GM19238 (cell line): ENCODE data around the gene PTPRO.

Experiments used
- DNase-seq: peaks from one replicate; pipeline ENCODE4 v3.0.0; 2011; ENCODE audit warnings: low spot score; ENCODE audit not compliant: insufficient read length

PTPRO gene

DNA sequence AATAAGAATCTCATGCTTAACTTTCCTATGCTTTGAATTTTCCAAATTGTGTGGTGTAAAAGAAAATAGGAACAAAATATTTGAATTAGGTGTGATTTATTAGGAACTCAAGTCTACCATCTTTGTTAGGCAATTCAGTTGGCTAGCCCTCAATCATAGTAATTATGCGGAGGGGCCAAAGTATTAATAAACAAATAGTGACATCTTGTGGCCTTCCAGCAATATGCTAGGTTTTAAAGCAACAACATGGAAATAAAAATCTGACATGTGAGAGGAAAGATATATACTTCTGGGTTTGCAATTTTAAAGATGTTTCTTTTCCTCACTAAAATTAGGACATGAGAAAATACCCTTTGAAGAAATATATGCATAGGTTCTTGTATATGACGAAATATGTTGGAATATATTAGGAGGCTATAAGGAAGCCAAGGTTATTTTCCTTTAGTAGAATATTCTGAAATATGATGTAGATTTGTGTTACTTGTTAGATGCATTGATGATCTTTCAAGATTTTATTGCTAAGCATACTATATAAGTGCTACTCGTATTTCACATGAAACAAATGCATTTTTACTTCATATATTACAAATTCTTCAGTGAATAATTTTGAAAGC is 200.4 kb downstream of the PTPRO start:
- DNase-seq = no peak

GRCh38 chr12:15525441-15525840 is 203.1 kb downstream of the PTPRO start:
- DNase-seq = no peak

DNA sequence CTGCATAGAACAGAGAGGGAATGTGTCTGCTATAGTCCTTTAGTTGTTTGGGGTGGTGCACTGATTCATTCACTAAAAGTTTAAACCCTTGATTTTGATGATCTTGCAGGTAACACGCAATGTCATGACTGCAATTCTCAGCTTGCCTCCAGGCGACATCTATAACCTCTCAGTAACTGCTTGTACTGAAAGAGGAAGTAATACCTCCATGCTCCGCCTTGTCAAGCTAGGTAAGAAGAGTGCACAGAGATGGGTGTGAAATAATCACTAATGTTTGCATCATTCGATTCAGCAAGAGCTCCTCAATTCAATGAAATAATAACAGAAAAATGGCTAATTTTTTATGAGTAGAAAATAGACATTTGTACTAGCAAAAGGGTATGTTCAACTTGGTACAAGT is 203.7 kb downstream of the PTPRO start:
- no peak for DNase-seq

GRCh38 chr12:15527201-15528080 is 205.1 kb downstream of the PTPRO start:
- DNase-seq = no peak

DNA sequence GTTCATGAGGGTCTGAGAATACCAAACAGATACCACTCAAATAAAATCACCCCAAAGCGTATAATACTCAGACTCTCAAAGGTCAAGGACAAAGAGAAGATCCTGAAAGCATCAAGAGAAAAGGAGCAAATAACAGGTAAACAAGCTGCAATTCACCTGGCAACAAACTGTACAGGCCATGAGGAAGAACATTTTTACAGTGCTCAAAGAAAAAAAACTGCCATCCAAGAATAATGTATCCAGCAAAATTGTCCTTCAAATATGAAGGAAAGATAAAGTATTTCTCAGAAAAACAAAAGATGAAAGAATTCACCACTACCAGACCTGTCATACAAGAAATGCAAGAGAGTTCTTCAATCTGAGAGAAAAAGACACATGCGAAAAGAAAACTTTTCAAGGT is 206.4 kb downstream of the PTPRO start:
- DNase-seq = no peak

GRCh38 chr12:15530361-15530760 is 208.1 kb downstream of the PTPRO start:
- DNase-seq = no peak

DNA sequence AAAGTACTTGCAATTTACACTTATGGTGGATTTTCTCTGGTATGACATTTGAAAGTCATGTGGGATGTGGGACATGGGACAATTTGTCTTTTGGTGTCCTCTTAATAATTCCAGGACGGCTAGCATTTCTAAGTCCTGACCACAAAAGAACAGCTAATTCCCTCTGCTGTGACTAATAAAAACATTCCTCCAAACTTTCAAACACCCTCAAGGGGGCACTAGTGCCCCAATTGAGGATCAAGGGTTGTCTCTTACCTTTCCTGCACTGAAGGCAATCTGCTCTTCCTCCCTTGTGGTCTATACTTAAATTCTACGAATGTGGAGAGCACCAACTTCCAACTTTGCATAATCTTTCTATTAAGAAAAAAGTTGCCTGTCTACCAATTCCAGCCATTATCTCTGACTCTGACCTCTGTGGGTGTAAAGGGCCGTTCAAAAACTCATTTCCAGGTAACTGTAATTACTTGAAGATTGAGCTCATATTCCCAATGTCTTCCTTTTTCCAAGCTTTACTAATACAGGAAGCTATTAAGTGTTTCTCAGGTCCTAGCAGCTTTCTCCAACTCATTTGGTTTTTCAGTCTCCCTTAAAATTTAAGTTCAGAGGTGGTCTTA is 210.2 kb downstream of the PTPRO start:
- no peak for DNase-seq

DNA sequence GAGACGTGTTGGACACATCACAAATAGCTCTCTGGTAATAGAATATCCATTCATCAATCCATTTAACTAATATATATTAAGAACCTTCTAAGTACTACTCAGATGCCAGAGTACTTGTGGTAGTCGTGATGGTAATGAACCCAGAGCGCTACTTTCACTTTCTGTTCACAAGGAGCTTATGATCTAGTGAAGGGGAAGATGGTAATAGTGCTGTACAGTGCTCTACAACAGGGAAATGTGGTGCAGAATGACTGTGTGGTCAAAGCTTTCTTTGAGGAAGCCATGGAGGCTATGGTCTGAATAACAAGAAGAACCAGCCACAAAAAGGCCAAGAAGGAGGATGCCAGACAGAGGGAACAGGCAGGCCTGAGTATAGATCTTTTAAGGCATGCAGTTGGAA is 212.0 kb downstream of the PTPRO start:
- no peak for DNase-seq

- no peak for DNase-seq
These were observed 212.6 kb downstream of the PTPRO start for GRCh38 chr12:15534874-15535273.

DNA sequence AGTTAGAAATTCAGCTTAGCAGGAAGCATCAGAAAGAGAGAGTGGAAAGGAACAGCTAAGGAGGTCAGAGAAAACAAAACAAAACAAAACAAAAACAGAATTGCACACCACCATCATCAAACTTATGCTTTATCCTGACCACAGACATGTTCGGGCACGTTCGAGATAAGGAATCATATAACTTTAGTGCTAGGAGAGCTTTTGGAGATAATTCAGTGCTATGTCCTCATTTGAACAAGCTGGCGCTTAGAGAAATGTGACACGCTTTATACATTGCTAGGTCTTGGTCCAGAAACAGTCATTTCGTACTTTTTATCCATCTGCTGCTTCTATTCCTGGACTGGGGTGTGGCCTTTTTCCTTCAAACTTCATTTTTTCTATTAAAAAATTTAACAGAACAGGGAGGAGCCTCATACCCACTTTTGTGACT is 213.1 kb downstream of the PTPRO start:
- DNase-seq = no peak

DNA sequence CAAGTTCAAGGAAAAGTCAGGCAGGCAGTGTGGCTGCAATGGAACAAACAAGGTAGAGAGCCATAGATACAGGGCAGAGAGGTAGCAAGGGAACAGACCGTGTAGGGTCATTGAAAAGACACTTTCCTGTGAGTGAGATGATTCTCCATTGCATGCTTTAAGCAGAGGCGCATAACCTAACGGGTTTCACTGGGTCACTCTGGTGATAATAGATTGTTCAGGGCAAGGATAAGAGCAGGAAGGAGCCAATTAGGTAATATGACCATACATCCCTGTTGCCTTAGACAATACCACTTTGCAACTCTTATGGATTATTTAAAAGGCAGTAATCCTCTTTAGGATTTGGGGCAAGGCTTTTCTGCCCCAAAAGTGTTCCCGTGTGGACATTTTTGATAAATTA is 214.1 kb downstream of the PTPRO start:
- DNase-seq = no peak

GRCh38 chr12:15538881-15539280 is 216.6 kb downstream of the PTPRO start:
- DNase-seq = no peak

GRCh38 chr12:15540005-15540404 is 217.7 kb downstream of the PTPRO start:
- no peak for DNase-seq

- no peak for DNase-seq
These were observed 218.2 kb downstream of the PTPRO start for GRCh38 chr12:15540469-15540872.

DNA sequence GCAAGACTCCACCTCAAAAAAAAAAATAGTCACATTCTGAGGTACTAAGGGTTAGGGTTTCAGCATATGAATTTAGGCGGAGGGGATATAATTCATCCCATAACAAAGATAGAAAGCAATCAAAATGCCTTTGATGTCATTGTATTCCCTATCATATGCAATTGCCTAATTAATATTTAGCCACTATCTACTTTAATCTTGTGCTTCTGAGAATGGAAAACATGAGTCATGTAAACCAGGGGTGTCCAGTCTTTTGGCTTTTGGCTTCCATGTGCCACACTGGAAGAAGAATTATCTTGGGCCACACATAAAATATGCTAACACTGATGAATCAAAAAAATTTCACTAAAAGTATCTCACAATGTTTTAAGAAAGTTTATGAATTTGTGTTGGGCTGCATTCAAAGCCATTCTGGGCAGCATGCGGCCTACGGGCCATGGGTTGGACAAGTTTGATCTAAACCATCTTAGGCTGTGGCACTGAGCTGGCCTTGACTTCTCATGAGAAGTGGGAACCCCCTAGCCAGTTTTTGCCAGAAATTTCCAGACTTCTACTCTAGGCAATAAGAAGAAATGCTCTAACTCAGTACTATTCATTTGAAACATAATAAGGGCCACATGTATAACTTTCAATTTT is 219.8 kb downstream of the PTPRO start:
- DNase-seq = no peak

DNA sequence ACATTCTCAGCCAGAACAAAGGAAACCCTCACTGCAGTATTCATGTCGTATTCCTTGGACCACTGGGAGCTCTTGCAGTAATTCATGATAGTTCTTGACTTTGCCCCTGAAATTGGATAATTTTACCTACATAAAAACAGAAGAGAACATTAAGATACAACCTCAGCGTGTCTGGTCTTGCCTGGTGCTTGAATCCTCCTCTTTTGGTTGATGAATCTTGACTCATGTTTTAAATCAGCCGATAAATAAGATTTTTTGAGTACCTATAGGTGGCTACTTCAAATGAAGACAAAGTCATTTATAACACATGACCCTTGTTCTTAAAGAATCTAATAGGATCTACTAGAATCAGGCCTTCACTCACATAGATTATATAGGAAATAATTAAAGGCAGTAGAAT is 221.0 kb downstream of the PTPRO start:
- no peak for DNase-seq

DNA sequence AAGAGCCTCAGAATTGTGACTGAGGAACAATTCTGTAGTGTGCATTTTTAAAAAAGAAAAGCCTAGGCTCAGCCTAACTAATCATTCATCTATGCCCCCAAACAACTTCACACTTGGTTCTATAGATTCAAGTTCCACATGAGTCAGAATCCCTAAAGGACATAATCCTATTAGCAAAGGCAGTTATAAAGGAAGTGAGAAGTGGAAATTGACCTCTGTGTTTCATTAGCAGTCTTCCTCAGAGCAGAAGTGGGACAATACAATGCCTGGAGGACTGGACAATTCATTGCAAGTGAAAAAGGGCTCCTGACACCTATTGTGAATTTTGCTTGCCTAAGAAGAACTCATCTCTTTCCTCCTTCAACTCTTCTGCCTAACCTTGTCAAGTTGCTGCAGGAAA is 222.3 kb downstream of the PTPRO start:
- DNase-seq = no peak

DNA sequence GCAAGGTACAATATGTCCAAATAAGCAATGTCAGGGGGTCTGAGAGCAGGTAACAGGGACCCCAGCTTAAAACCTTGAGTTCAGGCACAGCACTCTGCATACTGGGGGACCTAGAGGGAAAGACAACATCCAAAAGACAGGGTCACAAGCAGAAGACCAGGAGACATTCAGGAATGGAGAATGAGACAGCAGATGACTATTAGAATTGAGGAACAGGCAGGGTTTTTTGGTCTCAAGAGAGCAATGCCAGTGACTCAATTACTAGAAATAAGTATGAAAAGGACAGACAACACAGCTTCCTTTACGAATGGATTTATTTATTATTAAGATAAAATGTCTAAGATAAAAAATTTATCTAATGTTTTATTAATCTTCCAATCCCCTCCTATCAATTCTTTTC is 223.0 kb downstream of the PTPRO start:
- DNase-seq = no peak

GRCh38 chr12:15546102-15546701 is 223.9 kb downstream of the PTPRO start:
- DNase-seq = no peak

GRCh38 chr12:15547063-15547462 is 224.8 kb downstream of the PTPRO start:
- DNase-seq = no peak

DNA sequence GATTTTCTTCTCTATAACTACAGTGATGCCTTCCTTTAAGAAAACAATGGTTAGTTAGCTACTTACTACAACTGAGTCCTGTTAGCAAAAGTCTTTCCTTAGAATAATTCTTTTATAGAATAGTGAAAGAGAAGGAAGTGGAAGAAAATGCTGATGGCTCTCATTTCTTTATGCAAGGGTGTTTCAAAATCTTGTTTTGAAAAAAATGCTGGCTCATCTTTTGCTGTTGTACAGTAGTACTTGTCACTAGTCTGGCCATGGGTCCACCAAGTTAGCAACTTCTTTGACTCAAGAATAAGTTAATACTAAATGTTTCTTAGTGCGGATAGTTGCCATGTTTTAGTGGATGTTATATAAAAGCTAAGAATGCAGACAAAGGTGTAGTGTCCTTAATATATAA is 225.4 kb downstream of the PTPRO start:
- no peak for DNase-seq

- DNase-seq = no peak
These were observed 228.5 kb downstream of the PTPRO start for GRCh38 chr12:15550793-15551192.
